ENCODE measurements around the gene SERINC1.
A peak's percentile ranks its signal among the peaks of the same experiment; 100 is the strongest.

Gene SERINC1

DNA sequence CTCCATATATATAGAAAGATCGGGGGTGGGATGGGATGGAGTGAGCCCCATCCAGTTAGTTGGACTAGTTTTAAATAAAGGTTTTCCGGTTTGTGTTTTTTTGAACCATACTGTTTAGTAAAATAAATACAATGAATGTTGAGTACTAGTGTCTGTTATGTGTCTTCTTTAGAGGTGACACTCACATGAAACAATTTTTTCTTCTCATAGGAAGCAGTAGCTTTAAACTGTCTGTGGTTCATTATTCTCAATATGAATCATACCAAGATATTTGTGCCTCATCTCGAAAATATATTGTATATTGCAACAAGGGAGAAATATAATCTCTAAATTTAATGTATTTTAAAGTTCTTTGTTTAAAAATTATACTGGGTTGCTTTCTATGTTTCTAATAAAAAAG is 38.8 kb downstream of the SERINC1 start:
- no peak for DNase-seq (ENCODE audit: low spot score)

DNA sequence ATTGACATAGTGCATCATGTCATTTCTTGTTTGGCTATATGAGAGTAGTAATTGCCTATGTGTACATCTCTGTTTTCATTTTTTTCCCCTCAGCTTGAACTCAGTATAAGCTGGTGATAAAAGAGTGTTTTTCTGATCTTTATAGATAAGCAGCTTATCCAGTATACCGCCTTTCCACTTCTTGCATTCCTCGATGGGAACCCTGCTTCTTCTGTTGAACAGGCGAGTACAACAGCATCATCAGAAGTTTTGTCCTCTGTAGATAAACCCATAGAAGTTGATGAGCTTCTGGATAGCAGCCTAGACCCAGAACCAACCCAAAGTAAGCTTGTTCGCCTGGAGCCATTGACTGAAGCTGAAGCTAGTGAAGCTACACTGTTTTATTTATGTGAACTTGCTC is 39.8 kb downstream of the SERINC1 start:
- no peak for DNase-seq (ENCODE audit: low spot score)

DNA sequence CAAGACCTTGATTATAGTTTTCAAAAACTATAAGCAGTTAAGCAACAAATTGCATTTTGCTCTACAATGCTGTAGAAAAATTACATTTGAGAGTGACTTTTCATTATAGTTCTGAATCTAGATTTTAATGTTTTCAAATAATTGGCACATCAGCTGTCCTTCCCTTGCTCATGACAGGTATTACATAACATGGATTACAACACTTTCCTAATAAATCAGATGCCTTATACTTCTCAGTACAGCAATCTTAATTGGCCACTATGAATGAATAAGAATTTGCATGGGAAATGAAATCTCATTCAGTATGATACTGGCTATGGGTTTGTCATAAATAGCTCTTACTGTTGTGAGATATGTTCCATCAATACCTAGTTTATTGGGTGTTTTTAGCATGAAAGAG is 42.3 kb downstream of the SERINC1 start:
- no peak for DNase-seq (ENCODE audit: low spot score)

DNA sequence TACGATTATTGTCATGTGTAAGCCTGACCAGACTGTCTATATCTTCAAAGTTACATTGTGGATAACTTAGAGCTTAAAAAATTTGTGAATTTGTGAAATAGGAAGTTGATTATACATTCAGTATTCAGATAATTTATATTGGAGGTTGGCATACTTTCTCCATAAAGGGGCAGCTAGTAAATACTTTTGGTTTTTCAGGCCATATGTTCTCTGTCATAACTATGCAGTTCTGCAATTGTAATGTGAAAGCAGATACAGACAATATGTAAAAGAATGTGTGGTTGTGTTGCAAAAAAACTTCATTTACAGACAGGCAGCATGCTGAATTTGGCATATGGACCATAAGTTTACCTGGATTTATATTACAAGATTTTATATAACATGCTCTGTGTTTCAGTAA is 42.8 kb downstream of the SERINC1 start:
- no peak for DNase-seq (ENCODE audit: low spot score)

DNA sequence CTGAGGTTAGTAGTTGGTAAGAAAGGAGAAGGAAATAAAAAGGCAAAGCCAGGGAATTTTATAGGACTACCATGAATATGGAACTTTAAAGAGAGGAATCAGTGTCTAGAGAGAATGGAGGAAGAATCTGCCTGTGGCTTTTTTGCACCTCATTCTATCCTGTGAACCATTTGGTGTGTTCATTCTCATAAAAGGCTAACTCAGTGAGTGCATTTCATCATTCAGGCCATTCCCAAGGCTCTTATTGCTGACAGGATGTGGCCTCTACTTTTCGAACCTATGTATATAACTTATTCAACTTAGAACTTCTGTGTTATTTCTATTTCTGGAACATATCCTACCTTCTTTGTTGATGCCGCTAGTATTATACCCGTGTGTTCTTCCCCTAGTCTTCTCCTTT is 45.0 kb downstream of the SERINC1 start:
- DNase-seq (ENCODE audit: low spot score): no peak

DNA sequence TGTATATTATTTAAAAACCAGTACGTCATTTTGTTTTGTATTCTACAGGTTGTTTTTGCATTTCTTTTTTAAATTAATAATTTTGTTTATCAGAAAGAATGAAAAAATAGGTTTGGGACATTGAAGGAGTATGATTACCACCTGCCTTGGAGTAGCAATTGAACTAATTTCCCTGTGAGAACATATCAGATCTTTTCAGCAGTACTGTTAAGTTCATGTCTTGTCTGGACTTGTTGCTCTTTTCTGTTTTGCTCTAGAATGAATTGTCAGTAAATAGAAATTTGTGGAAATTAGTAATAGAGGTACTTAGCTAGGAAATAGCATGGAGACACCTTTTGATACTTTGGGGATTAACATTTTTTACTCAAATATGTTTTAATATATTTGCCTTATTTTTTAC is 47.9 kb downstream of the SERINC1 start:
- DNase-seq (ENCODE audit: low spot score): no peak

DNA sequence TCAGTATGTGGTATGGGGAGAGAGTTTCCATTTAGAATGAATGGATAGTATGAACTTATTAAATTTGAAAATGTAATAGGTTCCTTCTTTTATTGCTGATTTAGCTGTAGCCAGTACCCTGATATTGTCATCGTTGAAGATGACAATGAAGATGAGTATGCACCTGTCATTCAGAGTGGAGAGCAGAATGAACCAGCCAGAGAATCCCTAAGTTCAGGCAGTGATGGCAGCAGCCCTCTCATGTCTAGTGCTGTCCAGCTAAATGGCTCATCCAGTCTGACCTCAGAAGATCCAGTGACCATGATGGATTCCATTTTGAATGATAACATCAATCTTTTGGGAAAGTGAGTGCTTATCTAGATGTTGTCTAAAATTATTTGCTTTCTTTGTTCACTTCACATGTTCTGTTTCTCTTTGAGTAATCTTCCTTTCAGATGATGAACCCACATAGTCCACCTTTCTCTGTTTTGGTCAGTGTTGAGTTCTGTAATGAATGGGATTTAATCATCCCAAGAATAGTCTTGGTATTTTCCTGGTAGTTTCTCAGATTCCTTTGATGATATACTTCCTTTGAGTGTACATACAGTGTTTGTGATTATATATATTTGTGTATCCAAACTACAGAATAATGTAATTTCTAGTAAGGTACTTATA is 48.9 kb downstream of the SERINC1 start:
- DNase-seq (ENCODE audit: low spot score): no peak

DNA sequence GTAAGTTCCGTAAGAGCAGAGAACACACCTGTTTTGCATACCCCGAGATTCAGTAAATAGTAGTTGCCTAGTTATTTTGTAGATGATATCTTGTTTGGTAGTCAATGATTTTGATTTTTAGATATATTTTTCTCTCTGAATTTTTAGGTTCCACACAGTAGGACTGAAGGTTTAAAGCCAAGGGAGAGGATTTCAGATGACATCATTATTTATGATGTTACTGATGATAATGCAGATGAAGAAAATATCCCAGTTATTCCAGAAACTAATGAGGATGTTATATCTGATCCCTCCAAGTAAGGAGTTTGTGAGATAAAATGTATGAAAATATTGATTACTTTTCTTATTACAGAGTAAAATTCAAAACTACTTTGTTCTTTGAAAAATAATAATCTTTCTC is 49.6 kb downstream of the SERINC1 start:
- no peak for DNase-seq (ENCODE audit: low spot score)

DNA sequence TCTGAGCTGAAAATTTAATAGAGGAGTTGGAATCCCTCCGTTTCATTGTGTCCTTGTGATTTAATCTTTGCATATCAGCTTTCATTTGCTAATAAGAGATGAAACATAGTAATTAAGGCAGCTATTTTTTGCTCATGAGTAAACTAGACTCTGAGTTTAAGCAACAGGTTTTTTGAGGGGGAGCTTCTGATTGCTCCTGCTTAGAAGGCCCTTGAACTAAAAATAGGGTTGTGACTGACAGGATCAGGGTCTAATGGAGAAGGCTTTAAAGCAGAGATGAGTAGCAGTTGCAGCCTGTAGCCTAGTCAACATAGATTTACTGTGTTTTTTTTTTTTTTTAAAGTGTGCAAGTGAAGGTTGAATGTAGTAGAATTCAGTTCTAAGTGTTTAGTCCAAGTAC is 54.8 kb downstream of the SERINC1 start:
- no peak for DNase-seq (ENCODE audit: low spot score)

DNA sequence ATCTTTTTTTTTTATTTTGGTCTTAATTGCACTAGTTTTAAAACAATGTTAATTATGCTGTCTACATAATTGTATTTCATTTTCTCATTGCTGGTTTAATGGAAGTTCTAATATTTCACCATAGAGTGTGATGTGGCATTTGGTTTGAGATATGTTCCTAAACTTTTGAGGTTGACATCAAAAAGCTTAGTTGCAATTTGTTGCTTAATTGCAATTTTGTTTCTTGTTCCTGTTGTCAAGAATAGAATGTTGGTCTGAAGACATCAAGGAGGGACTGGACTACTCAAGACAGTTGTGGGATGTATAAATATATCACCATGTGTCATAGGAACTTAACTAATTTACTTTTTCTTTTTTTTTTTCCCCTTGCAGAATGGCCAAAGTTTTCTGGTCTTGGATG is 59.6 kb downstream of the SERINC1 start:
- no peak for DNase-seq (ENCODE audit: low spot score)

DNA sequence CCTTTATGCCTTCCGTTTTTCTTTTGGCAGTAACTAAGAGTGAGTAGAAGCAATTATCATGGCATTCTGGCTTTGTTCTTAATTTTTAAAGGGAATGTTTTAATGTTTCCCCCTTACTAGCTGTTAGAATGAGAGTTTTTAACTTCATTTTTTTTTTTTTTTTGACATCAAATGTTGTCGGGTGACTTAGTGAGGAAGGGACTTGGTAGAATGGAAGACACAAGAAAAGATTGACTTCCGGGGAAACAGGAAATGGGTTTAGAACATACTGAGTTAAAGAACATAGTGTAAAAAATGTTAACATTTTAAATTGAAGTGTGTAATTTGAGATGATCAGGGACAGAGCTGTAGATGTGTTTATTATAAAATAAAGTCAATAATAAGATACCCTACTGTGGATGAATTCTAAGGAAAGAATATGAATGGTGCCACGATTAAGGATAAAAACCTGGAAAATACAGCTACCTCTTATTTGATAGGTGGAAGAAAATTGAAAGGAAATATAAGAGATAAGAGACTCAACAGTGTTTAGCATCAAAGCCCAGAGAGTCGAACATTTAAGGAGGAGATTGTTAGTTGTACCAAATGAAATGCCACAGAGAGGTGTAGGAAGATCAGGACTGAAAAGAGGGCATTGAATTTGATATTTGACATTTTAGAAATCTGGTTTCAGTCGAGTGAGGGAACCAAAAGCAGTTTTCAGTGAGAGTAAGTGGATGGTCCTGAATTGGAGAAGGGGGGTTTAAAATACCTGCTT is 62.7 kb downstream of the SERINC1 start:
- peak; percentile 36 for DNase-seq (ENCODE audit: low spot score)

DNA sequence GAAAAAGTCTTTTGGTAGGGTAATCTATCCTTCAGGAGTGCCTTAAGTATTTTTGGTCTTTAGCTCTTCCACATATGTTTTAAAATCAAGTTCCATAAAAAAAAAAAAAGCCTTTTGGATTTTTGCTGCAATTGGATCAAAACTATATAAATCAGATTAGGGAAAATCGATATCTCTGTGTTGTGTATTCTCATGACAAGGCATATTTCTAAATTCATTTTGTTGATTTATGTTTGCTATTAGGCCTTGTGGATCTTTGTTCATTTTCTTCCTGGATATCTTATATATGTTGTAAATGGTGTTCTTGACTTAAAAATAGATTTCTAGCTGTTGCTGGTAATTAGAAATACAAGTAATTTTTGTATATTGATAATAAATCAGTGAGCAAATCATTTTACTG is 63.4 kb downstream of the SERINC1 start:
- no peak for DNase-seq (ENCODE audit: low spot score)

DNA sequence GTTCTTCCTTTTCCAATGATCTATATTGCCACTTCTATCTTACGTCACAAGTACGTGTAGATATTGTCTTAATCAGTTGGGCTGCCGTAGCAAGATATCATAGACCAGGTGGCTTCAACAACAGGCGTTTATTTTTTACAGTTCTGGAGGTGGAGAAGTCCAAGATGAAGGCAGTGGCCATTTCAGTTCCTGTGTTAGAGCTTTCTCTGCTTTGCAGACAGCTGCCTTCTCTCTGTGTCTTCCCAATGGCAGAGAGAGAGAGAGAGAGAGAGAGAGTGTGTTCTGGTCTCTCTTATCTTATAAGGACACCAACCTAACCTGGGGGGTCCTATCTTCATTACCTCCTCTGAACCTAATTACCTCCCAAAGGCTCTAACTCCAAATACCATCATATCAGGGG is 63.9 kb downstream of the SERINC1 start:
- no peak for DNase-seq (ENCODE audit: low spot score)

DNA sequence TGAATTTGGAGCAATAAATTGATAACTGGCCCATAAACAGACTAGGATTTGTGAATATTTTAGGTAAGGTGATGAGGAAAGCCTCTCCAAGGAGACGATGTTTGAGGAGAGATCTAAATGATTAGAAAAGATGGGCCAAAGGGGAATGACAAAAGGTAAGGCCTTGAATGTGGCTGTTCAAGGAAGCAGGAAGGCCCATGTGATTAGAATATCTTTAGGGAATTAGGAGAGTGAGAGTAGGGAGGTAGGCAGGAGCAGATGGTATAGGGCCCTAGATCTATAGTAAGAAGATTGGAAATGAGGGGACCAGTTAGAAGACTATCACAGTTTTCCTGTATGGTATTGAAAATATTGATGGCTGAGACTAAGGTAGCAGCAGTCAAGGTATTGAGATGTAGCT is 65.4 kb downstream of the SERINC1 start:
- DNase-seq (ENCODE audit: low spot score): no peak

DNA sequence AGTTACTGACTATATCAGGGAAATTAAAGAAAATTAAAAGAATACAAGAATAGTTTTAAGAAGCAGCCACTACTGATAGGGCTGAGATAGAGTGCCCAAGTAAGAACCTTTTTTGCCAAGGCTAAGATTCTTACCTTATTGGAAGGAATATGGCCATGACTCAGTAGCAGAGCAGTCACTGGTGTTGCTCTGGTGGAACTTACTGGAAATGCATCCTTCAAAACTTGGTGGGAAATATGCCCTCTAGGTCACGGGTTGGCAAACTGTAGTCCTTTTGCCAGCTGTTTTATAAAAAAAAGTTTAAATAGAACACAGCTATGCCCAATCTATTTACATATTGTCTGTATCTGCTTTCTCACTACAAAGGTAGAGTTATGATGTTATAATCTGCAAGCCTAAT is 66.2 kb downstream of the SERINC1 start:
- DNase-seq (ENCODE audit: low spot score): no peak

DNA sequence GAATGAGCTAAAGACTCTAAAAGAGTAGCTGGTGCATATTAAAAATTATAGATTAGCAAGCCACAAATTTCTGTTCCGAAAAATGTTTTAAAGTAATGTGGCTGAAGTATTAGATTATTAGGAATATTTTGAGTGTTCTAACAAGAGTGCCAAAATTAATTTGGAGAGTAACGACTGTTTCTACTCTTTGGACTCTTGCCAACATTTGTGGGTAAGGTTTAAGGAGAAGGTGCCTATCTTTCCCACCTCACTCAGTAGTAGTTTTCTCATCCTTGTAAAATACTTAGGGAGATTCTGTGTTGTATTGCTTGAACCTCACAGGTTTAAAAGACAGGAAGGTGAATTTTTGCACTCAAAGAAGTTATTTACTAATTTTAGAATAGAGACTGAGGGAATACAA is 67.2 kb downstream of the SERINC1 start:
- DNase-seq (ENCODE audit: low spot score): no peak

DNA sequence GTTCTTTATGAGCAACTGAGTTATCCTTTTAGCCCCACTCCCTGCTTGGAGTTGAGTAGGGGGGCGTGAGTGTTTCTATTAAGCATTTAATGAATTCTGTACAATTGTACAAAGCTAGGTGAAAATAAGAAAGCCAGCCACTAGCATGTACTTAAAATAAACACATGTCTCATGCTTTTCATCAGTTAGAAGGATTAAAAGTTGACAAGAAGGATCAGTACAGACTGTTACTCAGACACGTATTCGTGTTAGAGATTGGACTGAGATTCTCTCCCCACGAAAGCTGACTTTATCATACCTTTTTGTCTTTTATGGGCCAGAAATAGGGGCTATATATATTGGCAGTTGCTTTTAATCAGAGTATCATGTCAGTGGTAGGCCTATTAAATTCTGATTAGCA is 70.5 kb downstream of the SERINC1 start:
- DNase-seq (ENCODE audit: low spot score): no peak

DNA sequence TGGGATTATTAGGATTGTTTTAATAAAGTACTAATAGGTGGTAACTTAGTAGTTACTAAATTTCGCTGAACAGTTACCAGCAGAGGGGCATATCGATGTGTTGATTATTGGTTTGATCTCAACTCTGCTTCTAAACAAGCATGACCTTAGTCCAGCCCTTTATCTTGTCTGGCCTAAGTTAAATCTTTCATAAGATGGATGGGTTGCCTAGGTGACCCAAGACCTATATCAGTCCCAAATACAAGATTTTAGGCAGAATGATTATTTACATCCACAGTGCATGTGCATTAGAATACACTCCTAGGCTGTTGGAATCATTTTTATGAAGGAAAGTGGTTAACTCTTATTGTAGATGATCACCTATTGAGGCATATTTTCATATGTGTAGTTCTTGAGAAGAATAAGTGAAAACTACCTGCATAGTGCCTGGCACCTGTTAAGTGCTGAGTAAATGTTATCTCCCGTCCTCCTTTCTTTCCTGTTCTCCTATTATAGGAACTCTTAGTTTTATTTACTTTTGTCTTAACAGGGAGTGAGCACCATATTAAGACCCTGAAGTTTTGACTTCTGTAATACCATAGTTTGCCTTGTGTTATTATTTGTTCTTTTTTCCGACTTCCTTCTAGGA is 71.0 kb downstream of the SERINC1 start:
- DNase-seq (ENCODE audit: low spot score): no peak

DNA sequence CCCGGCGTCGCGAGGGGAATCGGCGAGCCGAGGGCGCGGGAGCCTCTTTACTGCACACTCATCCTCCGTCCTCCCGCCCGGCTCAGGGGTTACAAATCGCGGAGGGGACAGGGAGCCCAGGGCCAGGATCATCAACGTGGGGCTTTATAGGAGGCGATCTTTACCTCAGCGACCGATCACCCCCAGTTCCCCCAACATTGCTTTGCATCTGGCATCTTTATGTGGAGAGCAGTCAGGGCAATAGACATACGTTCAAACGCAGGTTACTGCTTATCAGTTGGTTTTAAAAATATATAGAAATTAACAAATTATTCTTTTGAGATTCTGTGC is 71.5 kb downstream of the SERINC1 start:
- peak; percentile 6 for DNase-seq (ENCODE audit: low spot score)

DNA sequence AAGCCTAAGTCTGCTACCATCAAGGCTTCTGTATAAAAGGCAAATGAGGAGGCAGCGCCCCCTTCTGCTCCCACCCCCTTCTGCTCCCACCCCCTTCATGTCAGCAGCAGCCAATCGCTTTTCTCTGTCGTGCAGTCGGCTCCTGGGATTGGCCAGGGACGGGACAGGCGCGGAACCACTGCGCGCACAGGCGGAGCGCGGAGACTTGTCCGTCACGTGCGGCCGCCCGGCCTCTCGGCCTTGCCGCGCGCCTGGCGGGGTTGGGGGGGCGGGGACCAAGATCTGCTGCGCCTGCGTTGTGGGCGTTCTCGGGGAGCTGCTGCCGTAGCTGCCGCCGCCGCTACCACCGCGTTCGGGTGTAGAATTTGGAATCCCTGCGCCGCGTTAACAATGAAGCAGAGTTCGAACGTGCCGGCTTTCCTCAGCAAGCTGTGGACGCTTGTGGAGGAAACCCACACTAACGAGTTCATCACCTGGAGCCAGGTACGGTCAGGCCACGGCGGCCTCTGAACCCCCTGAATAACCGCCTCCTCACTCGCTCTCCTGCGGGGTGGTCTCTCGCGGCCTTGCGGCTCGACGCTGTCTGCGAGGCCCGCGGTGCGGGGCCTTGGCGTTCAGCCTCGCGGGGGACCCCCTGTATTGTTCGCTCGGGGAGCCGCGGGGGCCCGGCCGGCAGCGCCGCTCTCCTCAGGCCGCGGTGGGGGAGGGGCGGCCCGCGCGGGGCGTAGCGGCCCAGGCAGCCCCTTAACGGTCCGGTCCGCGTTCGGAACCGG is 72.1 kb downstream of the SERINC1 start, which contains the start of gene HSF2:
TSS of gene HSF2 (plus strand) at position 305 of the 773 bp plus-strand sequence. CDS start at position 391, 86 bp downstream.
- DNase-seq (ENCODE audit: low spot score): peak; percentile 96

DNA sequence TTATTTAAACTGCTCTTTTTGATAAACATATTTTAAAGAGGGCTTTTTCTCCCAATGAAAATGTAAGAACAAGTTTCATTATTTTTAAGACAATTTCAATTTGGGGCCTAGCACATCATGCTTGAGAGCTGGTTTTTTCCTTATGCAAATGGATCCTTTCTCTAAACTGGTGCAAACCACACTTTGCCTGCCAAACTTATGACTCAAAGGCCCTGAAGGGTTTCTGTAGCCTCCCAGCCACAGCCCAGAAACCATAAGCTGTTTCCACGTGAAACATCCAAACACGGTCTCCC is 72.6 kb downstream of the SERINC1 start:
- DNase-seq (ENCODE audit: low spot score): no peak

DNA sequence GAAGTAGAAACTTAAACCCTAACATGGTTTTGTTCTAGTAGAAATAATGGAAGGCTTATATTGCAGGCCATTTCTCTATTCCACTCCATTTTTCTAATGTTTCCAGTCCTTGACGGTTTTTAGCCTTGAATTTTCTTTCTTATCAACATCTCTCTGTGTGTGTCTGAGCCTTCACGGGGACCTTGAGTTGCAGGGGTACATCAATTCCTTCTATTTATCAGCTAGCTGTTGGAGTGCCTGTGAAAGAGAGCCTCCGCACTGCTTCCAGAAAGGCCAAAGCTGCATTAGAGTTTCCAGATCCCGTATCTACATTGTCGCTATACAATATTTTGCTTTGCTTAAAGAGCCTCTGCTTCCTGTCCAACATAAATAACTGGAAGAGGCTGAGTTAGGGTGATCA is 77.6 kb downstream of the SERINC1 start:
- DNase-seq (ENCODE audit: low spot score): no peak

DNA sequence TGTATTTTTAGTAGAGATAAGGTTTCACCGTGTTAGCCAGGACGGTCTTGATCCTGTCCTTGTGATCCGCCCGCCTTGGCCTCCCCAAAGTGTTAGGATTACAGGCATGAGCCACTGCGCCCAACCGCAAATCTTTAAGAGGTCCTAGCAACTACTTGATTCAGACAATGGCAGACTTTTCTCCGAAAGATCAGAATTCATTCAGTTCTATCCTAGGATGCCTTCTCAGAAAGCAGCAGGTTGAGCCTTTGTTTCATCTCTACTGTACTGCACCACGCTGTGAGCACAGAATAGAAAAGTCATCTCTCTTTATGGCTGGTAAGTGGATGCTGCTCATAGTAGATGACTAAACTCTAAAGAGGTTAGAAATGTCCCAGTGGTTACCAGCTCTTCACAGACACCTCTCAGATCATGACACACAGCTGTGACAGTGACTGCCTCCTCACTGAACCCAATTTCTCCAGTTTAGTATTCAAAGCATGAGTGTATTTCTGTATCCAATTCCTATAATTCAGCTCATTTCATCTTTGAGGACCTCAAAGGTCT is 78.2 kb downstream of the SERINC1 start:
- DNase-seq (ENCODE audit: low spot score): no peak

Measured in CD4-positive, alpha-beta T cell treated with Interleukin-2 at 100 ng/mL for 4 hours (primary cell).